ENCODE data around the gene KRT85.

Gene KRT85

GRCh38 chr12:52383331-52383730, 16.1 kb upstream of the KRT85 start:
- H3K36me3 ChIP-seq (ENCODE audit: control insufficient read depth in 5 of 5, insufficient read depth in 5 of 5, low read length in 5 of 5) = no peaks in the 10 kb centered on the region
- H3K4me3 ChIP-seq (ENCODE audit: low read depth in 1 of 5, low read length in 5 of 5) = no peak overlapping the region
- H3K4me1 ChIP-seq (ENCODE audit: control insufficient read depth in 5 of 5, insufficient read depth in 5 of 5, low read length in 5 of 5) = no peaks in the 10 kb centered on the region

GRCh38 chr12:52382854-52383253, 15.6 kb upstream of the KRT85 start:
- H3K4me3 ChIP-seq (ENCODE audit: low read depth in 1 of 5, low read length in 5 of 5) = no peak overlapping the region
- H3K9me3 ChIP-seq (ENCODE audit: control insufficient read depth in 5 of 5, low read length in 5 of 5) = no peaks in the 10 kb centered on the region
- no peak overlapping the region for H3K9ac ChIP-seq (ENCODE audit: low read length in 5 of 5)
- H3K4me1 ChIP-seq (ENCODE audit: control insufficient read depth in 5 of 5, insufficient read depth in 5 of 5, low read length in 5 of 5) = no peaks in the 10 kb centered on the region
- no peak overlapping the region for H3K27ac ChIP-seq (ENCODE audit: low read depth, low read length)
- H3K27me3 ChIP-seq (ENCODE audit: control insufficient read depth in 5 of 5, insufficient read depth in 4 of 5, low read length in 5 of 5) = peaks cover 0 to 4% (median 1%) of the 10 kb centered on the region in 5 donors
- H3K36me3 ChIP-seq (ENCODE audit: control insufficient read depth in 5 of 5, insufficient read depth in 5 of 5, low read length in 5 of 5) = no peaks in the 10 kb centered on the region

More at GRCh38 chr12:52383331-52383730, 16.1 kb upstream of the KRT85 start:
- no peak overlapping the region for H3K27ac ChIP-seq (ENCODE audit: low read depth, low read length)
- H3K9me3 ChIP-seq (ENCODE audit: control insufficient read depth in 5 of 5, low read length in 5 of 5) = no peaks in the 10 kb centered on the region
- peaks cover 0 to 3% (median 0%) of the 10 kb centered on the region in 5 donors for H3K27me3 ChIP-seq (ENCODE audit: control insufficient read depth in 5 of 5, insufficient read depth in 4 of 5, low read length in 5 of 5)
- no peak overlapping the region for H3K9ac ChIP-seq (ENCODE audit: low read length in 5 of 5)

GRCh38 chr12:52381206-52381605, 13.9 kb upstream of the KRT85 start:
- H3K36me3 ChIP-seq (ENCODE audit: control insufficient read depth in 5 of 5, insufficient read depth in 5 of 5, low read length in 5 of 5) = no peaks in the 10 kb centered on the region
- H3K27ac ChIP-seq (ENCODE audit: low read depth, low read length) = no peak overlapping the region
- H3K9me3 ChIP-seq (ENCODE audit: control insufficient read depth in 5 of 5, low read length in 5 of 5) = no peaks in the 10 kb centered on the region
- no peaks in the 10 kb centered on the region for H3K4me1 ChIP-seq (ENCODE audit: control insufficient read depth in 5 of 5, insufficient read depth in 5 of 5, low read length in 5 of 5)
- H3K9ac ChIP-seq (ENCODE audit: low read length in 5 of 5) = no peak overlapping the region
- H3K27me3 ChIP-seq (ENCODE audit: control insufficient read depth in 5 of 5, insufficient read depth in 4 of 5, low read length in 5 of 5) = peaks cover 0 to 8% (median 3%) of the 10 kb centered on the region in 5 donors
- no peak overlapping the region for H3K4me3 ChIP-seq (ENCODE audit: low read depth in 1 of 5, low read length in 5 of 5)

GRCh38 chr12:52380271-52380694, 13.0 kb upstream of the KRT85 start:
- Histone ChIP-seq H3K27me3 (ENCODE audit: control insufficient read depth in 5 of 5, insufficient read depth in 4 of 5, low read length in 5 of 5) (peaks cover 0 to 11% (median 3%) of the 10 kb centered on the region in 5 donors), H3K27ac (ENCODE audit: low read depth, low read length) (no peak overlapping the region), H3K36me3 (ENCODE audit: control insufficient read depth in 5 of 5, insufficient read depth in 5 of 5, low read length in 5 of 5) (no peaks in the 10 kb centered on the region), H3K4me3 (ENCODE audit: low read depth in 1 of 5, low read length in 5 of 5) (no peak overlapping the region), H3K9me3 (ENCODE audit: control insufficient read depth in 5 of 5, low read length in 5 of 5) (no peaks in the 10 kb centered on the region), H3K9ac (ENCODE audit: low read length in 5 of 5) (no peak overlapping the region), H3K4me1 (ENCODE audit: control insufficient read depth in 5 of 5, insufficient read depth in 5 of 5, low read length in 5 of 5) (no peaks in the 10 kb centered on the region)

- H3K36me3 ChIP-seq (ENCODE audit: control insufficient read depth in 5 of 5, insufficient read depth in 5 of 5, low read length in 5 of 5) = no peaks in the 10 kb centered on the region
- no peaks in the 10 kb centered on the region for H3K9me3 ChIP-seq (ENCODE audit: control insufficient read depth in 5 of 5, low read length in 5 of 5)
- H3K9ac ChIP-seq (ENCODE audit: low read length in 5 of 5) = no peak overlapping the region
- no peaks in the 10 kb centered on the region for H3K4me1 ChIP-seq (ENCODE audit: control insufficient read depth in 5 of 5, insufficient read depth in 5 of 5, low read length in 5 of 5)
- H3K4me3 ChIP-seq (ENCODE audit: low read depth in 1 of 5, low read length in 5 of 5) = no peak overlapping the region
- no peak overlapping the region for H3K27ac ChIP-seq (ENCODE audit: low read depth, low read length)
- H3K27me3 ChIP-seq (ENCODE audit: control insufficient read depth in 5 of 5, insufficient read depth in 4 of 5, low read length in 5 of 5) = peaks cover 0 to 11% (median 3%) of the 10 kb centered on the region in 5 donors
These were observed 12.3 kb upstream of the KRT85 start for GRCh38 chr12:52379536-52379935.

- no peak overlapping the region for H3K9ac ChIP-seq (ENCODE audit: low read length in 5 of 5)
These were observed 10.8 kb upstream of the KRT85 start for GRCh38 chr12:52378091-52378490.

GRCh38 chr12:52377266-52377665, 10.0 kb upstream of the KRT85 start:
- H3K27me3 ChIP-seq (ENCODE audit: control insufficient read depth in 5 of 5, insufficient read depth in 4 of 5, low read length in 5 of 5) = peaks cover 0 to 11% (median 3%) of the 10 kb centered on the region in 5 donors
- no peaks in the 10 kb centered on the region for H3K36me3 ChIP-seq (ENCODE audit: control insufficient read depth in 5 of 5, insufficient read depth in 5 of 5, low read length in 5 of 5)
- H3K9ac ChIP-seq (ENCODE audit: low read length in 5 of 5) = no peak overlapping the region
- no peaks in the 10 kb centered on the region for H3K9me3 ChIP-seq (ENCODE audit: control insufficient read depth in 5 of 5, low read length in 5 of 5)
- H3K27ac ChIP-seq (ENCODE audit: low read depth, low read length) = no peak overlapping the region
- no peak overlapping the region for H3K4me3 ChIP-seq (ENCODE audit: low read depth in 1 of 5, low read length in 5 of 5)
- peaks cover 0 to 2% (median under 1%) of the 10 kb centered on the region in 5 donors for H3K4me1 ChIP-seq (ENCODE audit: control insufficient read depth in 5 of 5, insufficient read depth in 5 of 5, low read length in 5 of 5)

More at GRCh38 chr12:52378091-52378490, 10.8 kb upstream of the KRT85 start:
- Histone ChIP-seq H3K4me3 (ENCODE audit: low read depth in 1 of 5, low read length in 5 of 5) (no peak overlapping the region), H3K27ac (ENCODE audit: low read depth, low read length) (no peak overlapping the region), H3K36me3 (ENCODE audit: control insufficient read depth in 5 of 5, insufficient read depth in 5 of 5, low read length in 5 of 5) (no peaks in the 10 kb centered on the region), H3K9me3 (ENCODE audit: control insufficient read depth in 5 of 5, low read length in 5 of 5) (no peaks in the 10 kb centered on the region), H3K4me1 (ENCODE audit: control insufficient read depth in 5 of 5, insufficient read depth in 5 of 5, low read length in 5 of 5) (no peaks in the 10 kb centered on the region), H3K27me3 (ENCODE audit: control insufficient read depth in 5 of 5, insufficient read depth in 4 of 5, low read length in 5 of 5) (peaks cover 0 to 11% (median 3%) of the 10 kb centered on the region in 5 donors)

- no peak overlapping the region for H3K4me3 ChIP-seq (ENCODE audit: low read depth in 1 of 5, low read length in 5 of 5)
- H3K9me3 ChIP-seq (ENCODE audit: control insufficient read depth in 5 of 5, low read length in 5 of 5) = no peaks in the 10 kb centered on the region
- peaks cover 0 to 6% (median under 1%) of the 10 kb centered on the region in 5 donors for H3K27me3 ChIP-seq (ENCODE audit: control insufficient read depth in 5 of 5, insufficient read depth in 4 of 5, low read length in 5 of 5)
- no peaks in the 10 kb centered on the region for H3K36me3 ChIP-seq (ENCODE audit: control insufficient read depth in 5 of 5, insufficient read depth in 5 of 5, low read length in 5 of 5)
- no peak overlapping the region for H3K27ac ChIP-seq (ENCODE audit: low read depth, low read length)
- no peak overlapping the region for H3K9ac ChIP-seq (ENCODE audit: low read length in 5 of 5)
- H3K4me1 ChIP-seq (ENCODE audit: control insufficient read depth in 5 of 5, insufficient read depth in 5 of 5, low read length in 5 of 5) = peaks cover 5 to 18% (median 16%) of the 10 kb centered on the region in 5 donors
These were observed 5.2 kb upstream of the KRT85 start for GRCh38 chr12:52372216-52373154.

GRCh38 chr12:52371716-52372115, 4.4 kb upstream of the KRT85 start:
- no peak overlapping the region for H3K9ac ChIP-seq (ENCODE audit: low read length in 5 of 5)
- peak overlapping the region; percentile 26 for H3K27ac ChIP-seq (ENCODE audit: low read depth, low read length)

GRCh38 chr12:52370926-52371608, 3.8 kb upstream of the KRT85 start:
- Histone ChIP-seq H3K4me1 (ENCODE audit: control insufficient read depth in 5 of 5, insufficient read depth in 5 of 5, low read length in 5 of 5) (peaks cover 5 to 18% (median 16%) of the 10 kb centered on the region in 5 donors), H3K9me3 (ENCODE audit: control insufficient read depth in 5 of 5, low read length in 5 of 5) (no peaks in the 10 kb centered on the region), H3K36me3 (ENCODE audit: control insufficient read depth in 5 of 5, insufficient read depth in 5 of 5, low read length in 5 of 5) (no peaks in the 10 kb centered on the region), H3K27ac (ENCODE audit: low read depth, low read length) (peak overlapping the region; percentile 26), H3K9ac (ENCODE audit: low read length in 5 of 5) (no peak overlapping the region), H3K27me3 (ENCODE audit: control insufficient read depth in 5 of 5, insufficient read depth in 4 of 5, low read length in 5 of 5) (peaks cover 0 to 12% (median 6%) of the 10 kb centered on the region in 5 donors), H3K4me3 (ENCODE audit: low read depth in 1 of 5, low read length in 5 of 5) (peak overlapping the region in 4 of 5 donors; percentile 3 to 36 (median 25))

More at GRCh38 chr12:52371716-52372115, 4.4 kb upstream of the KRT85 start:
- Histone ChIP-seq H3K36me3 (ENCODE audit: control insufficient read depth in 5 of 5, insufficient read depth in 5 of 5, low read length in 5 of 5) (no peaks in the 10 kb centered on the region), H3K9me3 (ENCODE audit: control insufficient read depth in 5 of 5, low read length in 5 of 5) (no peaks in the 10 kb centered on the region), H3K27me3 (ENCODE audit: control insufficient read depth in 5 of 5, insufficient read depth in 4 of 5, low read length in 5 of 5) (peaks cover 0 to 10% (median 2%) of the 10 kb centered on the region in 5 donors), H3K4me3 (ENCODE audit: low read depth in 1 of 5, low read length in 5 of 5) (no peak overlapping the region), H3K4me1 (ENCODE audit: control insufficient read depth in 5 of 5, insufficient read depth in 5 of 5, low read length in 5 of 5) (peaks cover 5 to 18% (median 16%) of the 10 kb centered on the region in 5 donors)

All from subcutaneous abdominal adipose tissue (tissue), 5 donors.